ENCODE results near the gene PLIN5. TPM values are rescaled to one million over a fixed set of nuclear protein-coding genes. Genes with fewer than 3 reads are reported as not detected.

PLIN5 gene
- total and polyA plus RNA-seq, 2 of the 8 experiments (the other 6 are each of a cell fraction or from before 2014, with no cell fraction given), result 2.0 to 2.5 TPM

DNA sequence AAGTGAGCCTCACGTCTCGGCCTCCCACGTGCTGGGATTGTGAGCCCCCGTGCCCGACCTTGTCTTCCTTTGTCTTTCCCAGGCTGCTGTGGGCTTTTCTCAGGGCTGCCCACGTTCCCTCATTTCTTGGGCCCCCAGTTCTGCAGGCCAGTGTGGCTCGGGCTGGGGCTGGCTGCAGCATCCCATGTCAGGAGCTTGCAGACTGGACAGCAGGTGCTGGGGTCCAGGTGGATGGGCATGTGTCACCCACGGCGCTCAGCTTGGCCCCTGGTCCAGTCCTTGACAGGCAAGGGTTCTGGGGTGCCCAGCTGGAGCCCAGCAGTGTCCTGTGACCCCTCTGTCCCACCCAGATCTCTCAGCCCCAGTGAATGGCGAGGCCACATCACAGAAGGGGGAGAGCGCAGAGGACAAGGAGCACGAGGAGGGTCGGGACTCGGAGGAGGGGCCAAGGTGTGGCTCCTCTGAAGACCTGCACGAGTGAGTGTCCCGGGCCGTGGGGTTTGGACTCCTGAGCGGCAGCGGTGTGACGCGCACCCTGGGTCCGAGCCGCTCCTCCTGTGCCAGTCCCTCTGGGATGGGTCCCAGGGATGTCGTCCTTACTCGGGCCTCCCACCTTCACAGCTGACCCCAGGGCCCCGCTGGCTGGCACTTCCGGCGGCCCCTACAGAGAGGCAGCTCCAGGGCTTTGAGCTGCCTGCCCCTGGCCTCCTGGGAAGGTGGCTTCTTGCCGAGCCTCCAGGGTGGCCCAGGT is 34.0 kb downstream of the PLIN5 start (continued):
- TF ChIP-seq, protein P1, sequence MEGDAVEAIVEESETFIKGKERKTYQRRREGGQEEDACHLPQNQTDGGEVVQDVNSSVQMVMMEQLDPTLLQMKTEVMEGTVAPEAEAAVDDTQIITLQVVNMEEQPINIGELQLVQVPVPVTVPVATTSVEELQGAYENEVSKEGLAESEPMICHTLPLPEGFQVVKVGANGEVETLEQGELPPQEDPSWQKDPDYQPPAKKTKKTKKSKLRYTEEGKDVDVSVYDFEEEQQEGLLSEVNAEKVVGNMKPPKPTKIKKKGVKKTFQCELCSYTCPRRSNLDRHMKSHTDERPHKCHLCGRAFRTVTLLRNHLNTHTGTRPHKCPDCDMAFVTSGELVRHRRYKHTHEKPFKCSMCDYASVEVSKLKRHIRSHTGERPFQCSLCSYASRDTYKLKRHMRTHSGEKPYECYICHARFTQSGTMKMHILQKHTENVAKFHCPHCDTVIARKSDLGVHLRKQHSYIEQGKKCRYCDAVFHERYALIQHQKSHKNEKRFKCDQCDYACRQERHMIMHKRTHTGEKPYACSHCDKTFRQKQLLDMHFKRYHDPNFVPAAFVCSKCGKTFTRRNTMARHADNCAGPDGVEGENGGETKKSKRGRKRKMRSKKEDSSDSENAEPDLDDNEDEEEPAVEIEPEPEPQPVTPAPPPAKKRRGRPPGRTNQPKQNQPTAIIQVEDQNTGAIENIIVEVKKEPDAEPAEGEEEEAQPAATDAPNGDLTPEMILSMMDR (IDR thresholded peaks at IDR 0.05; ENCODE audit: control extremely low read depth in 1 of 3, insufficient read depth in 1 of 3, low read depth in 1 of 3, low read length in 3 of 3), result no peak
- no peak for TF ChIP-seq EP300 (IDR thresholded peaks at IDR 0.05; ENCODE audit: borderline replicate concordance in 1 of 2, low read depth in 2 of 2, low read length in 2 of 2)
- no peak for TF ChIP-seq POLR2A (IDR thresholded peaks at IDR 0.05; ENCODE audit: control extremely low read depth in 1 of 2, low read depth in 2 of 2, low read length in 2 of 2)
